ENCODE data around the gene GULP1.
"Not testable (repeated sequence)": the region's sequence is repeated elsewhere in the genome, so short reads cannot be mapped to it uniquely, and the experiment has no call there.

GULP1 gene

GRCh38 chr2:188292348-188293239 lies 920 bp downstream of the GULP1 start:
- DNase-seq (ENCODE audit: low read depth in 2 of 2, low spot score in 1 of 2), result no peak

- no peak for DNase-seq (ENCODE audit: low read depth in 2 of 2, low spot score in 1 of 2)
Observed at GRCh38 chr2:188293601-188294351, 2.1 kb downstream of the GULP1 start.

- DNase-seq (ENCODE audit: low read depth in 2 of 2, low spot score in 1 of 2), result no peak
Observed at GRCh38 chr2:188294352-188294926, 2.8 kb downstream of the GULP1 start.

GRCh38 chr2:188295067-188295685 lies 3.5 kb downstream of the GULP1 start:
- DNase-seq (ENCODE audit: low read depth in 2 of 2, low spot score in 1 of 2), result no peak

- DNase-seq (ENCODE audit: low read depth in 2 of 2, low spot score in 1 of 2), result no peak
Observed at GRCh38 chr2:188297978-188298377, 6.3 kb downstream of the GULP1 start.

- DNase-seq (ENCODE audit: low read depth in 2 of 2, low spot score in 1 of 2), result not testable (repeated sequence)
Observed at GRCh38 chr2:188298937-188299371, 7.3 kb downstream of the GULP1 start.

GRCh38 chr2:188303363-188304031 lies 11.8 kb downstream of the GULP1 start:
- no peak for DNase-seq (ENCODE audit: low read depth in 2 of 2, low spot score in 1 of 2)

GRCh38 chr2:188305271-188305670 lies 13.6 kb downstream of the GULP1 start:
- DNase-seq (ENCODE audit: low read depth in 2 of 2, low spot score in 1 of 2), result no peak

GRCh38 chr2:188306271-188306670 lies 14.6 kb downstream of the GULP1 start:
- DNase-seq (ENCODE audit: low read depth in 2 of 2, low spot score in 1 of 2), result no peak

- DNase-seq (ENCODE audit: low read depth in 2 of 2, low spot score in 1 of 2), result no peak
Observed at GRCh38 chr2:188307850-188308283, 16.2 kb downstream of the GULP1 start.

- no peak for DNase-seq (ENCODE audit: low read depth in 2 of 2, low spot score in 1 of 2)
Observed at GRCh38 chr2:188308483-188308882, 16.8 kb downstream of the GULP1 start.

- DNase-seq (ENCODE audit: low read depth in 2 of 2, low spot score in 1 of 2), result no peak
Observed at GRCh38 chr2:188309364-188309763, 17.7 kb downstream of the GULP1 start.

- DNase-seq (ENCODE audit: low read depth in 2 of 2, low spot score in 1 of 2), result no peak
Observed at GRCh38 chr2:188314314-188315054, 22.8 kb downstream of the GULP1 start.

GRCh38 chr2:188315750-188316149 lies 24.1 kb downstream of the GULP1 start:
- no peak for DNase-seq (ENCODE audit: low read depth in 2 of 2, low spot score in 1 of 2)

- DNase-seq (ENCODE audit: low read depth in 2 of 2, low spot score in 1 of 2), result no peak
Observed at GRCh38 chr2:188316342-188316741, 24.7 kb downstream of the GULP1 start.

GRCh38 chr2:188316791-188317423 lies 25.2 kb downstream of the GULP1 start:
- DNase-seq (ENCODE audit: low read depth in 2 of 2, low spot score in 1 of 2), result no peak

- DNase-seq (ENCODE audit: low read depth in 2 of 2, low spot score in 1 of 2), result no peak
Observed at GRCh38 chr2:188318161-188318749, 26.6 kb downstream of the GULP1 start.

GRCh38 chr2:188319838-188320237 lies 28.2 kb downstream of the GULP1 start:
- DNase-seq (ENCODE audit: low read depth in 2 of 2, low spot score in 1 of 2), result no peak

GRCh38 chr2:188320861-188321260 lies 29.2 kb downstream of the GULP1 start:
- DNase-seq (ENCODE audit: low read depth in 2 of 2, low spot score in 1 of 2), result no peak
